Measurements from ENCODE around the gene OTUD6A.

Gene OTUD6A

GRCh38 chrX:70062076-70062475, at the start of gene OTUD6A:
OTUD6A (plus strand) TSS chrX:70062457; CDS start chrX:70062525, 68 bp downstream.
- no peak for DNase-seq

GRCh38 chrX:70012756-70013155, 49.5 kb upstream of the OTUD6A start:
- no peak for DNase-seq

GRCh38 chrX:70013466-70014381, 48.5 kb upstream of the OTUD6A start:
- no peak for DNase-seq

- no peak for DNase-seq
Observed at GRCh38 chrX:70016513-70016912, 45.7 kb upstream of the OTUD6A start.

- no peak for DNase-seq
Observed at GRCh38 chrX:70022616-70023015, 39.6 kb upstream of the OTUD6A start.

- no peak for DNase-seq
Observed at GRCh38 chrX:70025464-70025863, 36.8 kb upstream of the OTUD6A start.

- DNase-seq, result no peak
Observed at GRCh38 chrX:70026112-70026850, 36.0 kb upstream of the OTUD6A start.

- no peak for DNase-seq
Observed at GRCh38 chrX:70026851-70027200, 35.4 kb upstream of the OTUD6A start.

GRCh38 chrX:70029863-70030262, 32.4 kb upstream of the OTUD6A start:
- DNase-seq, result no peak

GRCh38 chrX:70030301-70030767, 31.9 kb upstream of the OTUD6A start:
- DNase-seq, result peak; percentile 3

GRCh38 chrX:70032792-70033191, 29.5 kb upstream of the OTUD6A start:
- no peak for DNase-seq

- DNase-seq, result no peak
Observed at GRCh38 chrX:70033348-70034051, 28.8 kb upstream of the OTUD6A start.

- no peak for DNase-seq
Observed at GRCh38 chrX:70034646-70035045, 27.6 kb upstream of the OTUD6A start.

GRCh38 chrX:70038515-70038914, 23.7 kb upstream of the OTUD6A start:
- no peak for DNase-seq

- DNase-seq, result no peak
Observed at GRCh38 chrX:70038951-70039350, 23.3 kb upstream of the OTUD6A start.

- DNase-seq, result no peak
Observed at GRCh38 chrX:70039758-70040157, 22.5 kb upstream of the OTUD6A start.

GRCh38 chrX:70041993-70042392, 20.3 kb upstream of the OTUD6A start:
- DNase-seq, result no peak

- DNase-seq, result no peak
Observed at GRCh38 chrX:70042399-70043371, 19.6 kb upstream of the OTUD6A start.

GRCh38 chrX:70043685-70044084, 18.6 kb upstream of the OTUD6A start:
- no peak for DNase-seq

- no peak for DNase-seq
Observed at GRCh38 chrX:70044541-70045245, 17.6 kb upstream of the OTUD6A start.

GRCh38 chrX:70046978-70047377, 15.3 kb upstream of the OTUD6A start:
- DNase-seq, result no peak
